Motor neuron (in vitro differentiated cells): ENCODE data around the gene STX4. TPM values are rescaled to one million over a fixed set of nuclear protein-coding genes. Genes with fewer than 3 reads are reported as not detected.
"Not testable (repeated sequence)": the region's sequence is repeated elsewhere in the genome, so short reads cannot be mapped to it uniquely, and the experiment has no call there.

Experiments
- ATAC-seq, 8 experiments: fragments of 200-7000 bp; cut with Tn5 transposase; replicated peaks in 6 of 8; 2 replicates each; pipeline ENCODE4 v1.8.0; 2021; ENCODE audit warnings: mild to moderate bottlenecking in 8 of 8, moderate library complexity in 8 of 8
- H3K27ac ChIP-seq, 2 donors: fragments of 250-450 bp; sonication (Bioruptor Pico); 2 replicates each; pipeline ENCODE4 v1.9.0; 2021; ENCODE audit warnings: antibody characterized with exemption in 2 of 2, mild to moderate bottlenecking in 2 of 2, moderate library complexity in 1 of 2
- H3K4me1 ChIP-seq, 2 donors: fragments of 250-450 bp; sonication (Bioruptor Pico); replicated peaks in 1 of 2; 2 replicates each; pipeline ENCODE4 v1.6.1; 2021; ENCODE audit warnings: antibody characterized with exemption in 2 of 2, mild to moderate bottlenecking in 2 of 2, moderate library complexity in 1 of 2
- H3K4me3 ChIP-seq, 5 donors: fragments of 250-450 bp; sonication (Bioruptor Pico); 2 replicates each; pipeline ENCODE4 v1.9.0; 2021; ENCODE audit warnings: antibody characterized with exemption in 5 of 5, mild to moderate bottlenecking in 5 of 5, moderate library complexity in 4 of 5
- whole genome bisulfite sequencing, 10 experiments: fragments of 450-650 bp; shearing (Covaris generic); methylation state at CpG; one replicate each; pipeline ENCODE4 v1.0.0; 2022; 5-methylcytosine and 5-hydroxymethylcytosine counted together
- in situ Hi-C, 9 experiments: fragments of 400-800 bp; cut with MboI; loops; one replicate each; pipeline ENCODE4 v1.15.0; 2021; ENCODE audit warnings: low sequenced_read_pairs in 9 of 9, low pct_unique_long_range_greater_than_20kb in 2 of 9; ENCODE audit not compliant: unreplicated experiment in 9 of 9
- total RNA-seq, 8 experiments: library from RNA; unstranded; fragments of 300-600 nt; gene quantifications; 2 replicates each; pipeline versions ENCODE4 v1.2.3 to v1.2.4, GENCODE V29; 2022

The STX4 gene
- total RNA-seq, 8 experiments from 2014 or later: 14.0 to 47.5 (median 24.3) TPM

DNA sequence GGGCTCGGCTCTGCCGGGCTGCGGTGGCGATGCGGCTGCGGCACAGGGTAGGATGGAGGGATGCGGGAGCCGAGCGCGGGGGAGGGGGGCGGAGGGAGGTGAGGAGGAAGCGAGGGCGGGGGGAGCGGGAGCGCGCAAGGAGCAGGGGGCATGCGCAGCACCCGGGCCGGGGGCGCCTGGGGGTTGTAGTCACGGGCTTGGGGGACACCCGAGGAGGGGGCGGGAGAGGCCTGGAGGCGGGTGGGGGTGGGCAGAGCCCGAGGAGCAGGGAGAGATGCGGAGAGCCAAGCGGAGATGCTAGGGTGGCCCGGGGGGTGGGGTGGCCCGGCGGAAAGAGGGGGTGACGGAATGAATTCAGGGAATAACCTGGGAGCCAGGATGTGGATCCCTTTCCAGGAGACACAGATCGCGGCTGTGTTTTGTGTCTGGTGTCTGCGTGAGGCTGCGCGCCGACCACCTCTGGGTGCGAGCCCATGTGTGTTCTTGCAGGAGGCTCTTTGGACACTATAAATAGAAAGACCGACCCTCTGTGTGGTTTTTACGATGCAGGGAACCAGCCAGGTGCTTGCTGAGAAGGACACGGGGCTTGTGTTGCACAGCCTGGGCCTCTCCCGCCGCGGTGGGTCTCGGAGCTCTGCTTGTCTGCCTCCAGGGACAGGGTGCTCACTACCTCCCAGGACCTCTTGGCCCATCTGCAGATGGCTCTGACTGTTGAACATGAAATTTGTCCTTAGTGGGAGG, 22.6 kb upstream of the STX4 start, which contains the start of gene STX1B:
Gene STX1B, minus strand, starts transcription at position 54 of the 741 bp plus-strand sequence. CDS start 242 bp downstream, outside the sequence.
- ATAC-seq: peak in 6 of 8 experiments; percentile 55 to 89 (median 83)
- H3K4me1 ChIP-seq: peaks cover 3 to 11% of the 10 kb centered on the region in 2 donors
- peak within 1 kb of the TSS; percentile 68 to 98 (median 91) for H3K4me3 ChIP-seq
- in situ Hi-C loops: loop anchor here in 1 of 9 experiments (25.0 kb wide), 1 partner anchor 427 kb away; the partner anchor contains the start of genes COX6A2 and ZNF843
- 20 to 35% methylated on average over 1 to 8 of the region's 45 CpGs; no CpG with 5 or more reads in 8 of the 10 experiments for WGBS, 10 experiments
- peak within 1 kb of the TSS; percentile 44 to 68 for H3K27ac ChIP-seq

DNA sequence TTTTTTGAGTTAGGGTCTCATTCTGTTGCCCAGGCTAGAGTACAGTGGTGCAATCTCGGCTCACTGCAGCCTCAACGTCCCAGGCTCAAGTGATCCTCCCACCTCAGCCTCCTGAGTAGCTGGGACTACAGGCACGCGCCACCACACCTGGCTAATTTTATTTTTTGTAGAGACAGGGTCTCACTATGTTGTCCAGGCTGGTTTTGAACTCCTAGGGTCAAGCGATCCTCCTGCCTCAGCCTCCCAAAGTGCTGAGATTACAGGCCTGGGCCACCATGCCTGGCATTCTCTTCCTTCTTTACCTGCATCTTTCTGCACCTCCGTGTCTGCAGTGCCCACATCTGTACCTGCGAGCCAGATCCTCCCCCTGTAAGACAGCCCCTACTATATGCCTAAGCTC, 21.5 kb upstream of the STX4 start:
- not testable (repeated sequence) for H3K4me3 ChIP-seq, ATAC-seq, H3K27ac ChIP-seq, H3K4me1 ChIP-seq
- WGBS, 10 experiments: 57 to 100% (median 78%) methylated on average over 1 to 4 of the region's 7 CpGs; no CpG with 5 or more reads in 3 of the 10 experiments
- in situ Hi-C loops: loop anchor here in 1 of 9 experiments (25.0 kb wide), 1 partner anchor 425 kb away; the partner anchor contains the start of genes COX6A2 and ZNF843

DNA sequence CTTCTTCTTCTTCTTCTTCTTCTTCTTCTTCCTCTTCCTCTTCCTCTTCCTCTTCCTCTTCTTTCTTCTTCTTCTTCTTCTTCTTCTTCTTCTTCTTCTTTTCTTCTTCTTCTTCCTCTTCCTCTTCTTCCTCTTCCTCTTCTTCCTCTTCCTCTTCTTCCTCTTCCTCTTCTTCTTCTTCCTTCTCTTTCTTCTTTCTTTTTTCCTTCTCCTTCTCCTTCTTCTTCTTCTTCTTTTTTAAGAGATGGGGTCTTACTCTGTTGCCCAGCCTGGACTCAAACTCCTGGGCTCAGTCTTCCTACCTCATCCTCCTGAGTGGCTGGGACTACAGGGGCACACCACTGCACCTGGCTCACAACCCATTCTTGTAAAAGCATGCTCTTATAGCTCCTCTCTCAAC, 20.1 kb upstream of the STX4 start:
- in situ Hi-C loops: loop anchor here in 1 of 9 experiments (25.0 kb wide), 1 partner anchor 424 kb away; the partner anchor contains the start of genes COX6A2 and ZNF843
- not testable (repeated sequence) for H3K4me1 ChIP-seq, H3K27ac ChIP-seq, ATAC-seq, H3K4me3 ChIP-seq

DNA sequence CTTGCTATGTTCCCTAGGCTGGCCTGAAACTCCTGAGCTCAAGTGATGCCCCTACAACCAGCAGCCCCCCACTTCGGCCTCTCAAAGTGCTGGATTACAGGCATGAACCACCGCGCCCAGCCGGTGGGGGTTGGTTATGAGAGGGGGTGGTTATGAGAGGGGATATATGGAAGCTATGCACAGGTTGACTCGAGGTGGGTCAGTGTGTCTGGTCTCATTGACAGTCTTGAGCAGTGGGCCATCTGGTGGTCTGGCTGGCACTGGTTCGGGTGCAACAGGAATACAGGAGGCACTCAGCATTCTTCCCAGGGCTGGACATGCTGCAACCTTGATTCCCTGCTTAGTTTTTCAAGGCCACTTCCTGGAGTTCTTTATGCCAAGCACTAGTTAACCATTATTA, 17.3 kb upstream of the STX4 start:
- Histone ChIP-seq H3K4me1 (peaks cover 0 to under 1% of the 10 kb centered on the region in 2 donors), H3K4me3 (no peak overlapping the region), H3K27ac (no peak overlapping the region)
- 0 to 75% (median 43%) methylated on average over 1 to 4 of the region's 6 CpGs; no CpG with 5 or more reads in 3 of the 10 experiments for whole genome bisulfite sequencing, 10 experiments
- ATAC-seq: no peak
- in situ Hi-C loops: loop anchor here in 1 of 9 experiments (25.0 kb wide), 1 partner anchor 421 kb away; the partner anchor contains the start of genes COX6A2 and ZNF843

DNA sequence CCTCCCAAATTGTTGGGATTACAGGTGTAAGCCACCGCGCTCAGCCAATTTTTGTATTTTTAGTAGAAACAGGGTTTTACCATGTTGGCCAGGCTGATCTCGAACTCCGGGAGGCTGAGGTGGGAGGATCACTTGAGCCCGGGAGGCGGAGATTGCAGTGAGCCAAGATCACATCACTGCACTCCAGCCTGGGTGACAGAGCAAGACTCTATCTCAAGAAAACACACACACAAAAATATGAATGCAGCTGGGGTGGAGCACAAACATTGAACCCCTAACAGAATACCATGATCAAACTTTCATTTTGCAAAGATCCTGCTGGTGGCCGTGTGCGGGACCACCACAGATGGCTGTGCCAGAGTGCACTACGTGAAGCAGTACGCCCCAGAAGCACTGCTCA, 15.6 kb upstream of the STX4 start:
- not testable (repeated sequence) for H3K4me1 ChIP-seq, ATAC-seq, H3K4me3 ChIP-seq, H3K27ac ChIP-seq
- WGBS, 10 experiments: 60 to 97% (median 84%) methylated on average over 1 to 9 of the region's 10 CpGs; no CpG with 5 or more reads in 2 of the 10 experiments
- in situ Hi-C loops: loop anchor here in 1 of 9 experiments (25.0 kb wide), 1 partner anchor 420 kb away; the partner anchor contains the start of genes COX6A2 and ZNF843

DNA sequence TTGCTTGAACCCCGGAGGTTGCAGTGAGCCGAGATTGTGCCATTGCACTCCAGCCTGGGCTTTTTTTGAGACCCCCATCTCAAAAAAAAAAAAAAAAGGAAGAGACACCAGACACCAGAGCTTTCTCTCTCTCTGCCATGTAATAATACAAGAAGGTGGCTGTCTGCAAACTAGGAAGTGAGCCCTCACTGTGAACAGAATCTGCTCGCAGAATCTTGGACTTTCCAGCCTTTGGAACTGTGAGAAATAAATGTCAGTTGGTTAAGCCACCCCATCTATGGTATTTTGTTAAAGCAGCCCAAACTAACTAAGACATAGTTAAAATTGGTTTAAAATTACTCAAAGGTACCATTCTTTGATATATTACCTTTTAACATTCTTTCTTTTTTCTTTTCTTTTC, 12.8 kb upstream of the STX4 start:
- in situ Hi-C loops: loop anchor here in 1 of 9 experiments (25.0 kb wide), 1 partner anchor 417 kb away; the partner anchor contains the start of genes COX6A2 and ZNF843
- no peaks in the 10 kb centered on the region for H3K4me1 ChIP-seq
- 57 to 100% (median 90%) methylated on average over 1 to 3 of the region's 3 CpGs; no CpG with 5 or more reads in 3 of the 10 experiments for WGBS, 10 experiments
- no peak overlapping the region for H3K27ac ChIP-seq
- H3K4me3 ChIP-seq: no peak overlapping the region
- ATAC-seq: no peak

DNA sequence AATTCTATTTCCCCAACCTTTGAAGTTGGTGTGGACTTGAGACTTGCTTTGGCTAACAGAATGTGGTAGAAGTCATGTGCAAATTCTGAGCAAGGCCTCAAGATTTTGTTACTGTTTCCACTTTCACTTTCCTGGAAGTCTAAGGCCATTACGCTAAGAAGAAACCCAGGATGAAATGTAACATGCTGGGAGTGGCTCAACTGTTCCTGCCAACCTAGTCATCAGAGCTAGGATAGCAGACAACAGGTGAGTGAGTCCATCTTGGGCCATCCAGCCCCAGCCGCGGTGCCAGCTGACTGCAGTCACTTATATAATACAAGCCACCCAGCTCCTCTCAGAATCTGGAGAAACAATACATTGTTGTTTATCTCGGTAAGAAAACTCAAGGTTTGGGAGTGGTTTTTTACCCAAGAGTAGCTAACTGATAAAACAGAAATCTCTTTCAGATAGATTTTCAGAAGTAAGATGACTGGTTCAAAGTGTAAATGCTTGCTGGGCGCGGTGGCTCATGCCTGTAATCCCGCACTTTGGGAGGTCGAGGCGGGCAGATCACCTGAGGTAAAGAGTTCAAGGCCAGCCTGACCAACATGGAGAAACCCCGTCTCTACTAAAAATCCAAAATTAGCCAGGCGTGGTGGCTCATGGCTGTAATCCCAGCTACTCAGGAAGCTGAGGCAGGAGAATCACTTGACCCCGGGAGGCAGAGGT, 10.7 kb upstream of the STX4 start:
- H3K4me1 ChIP-seq: no peaks in the 10 kb centered on the region
- ATAC-seq: peak in 1 of 8 experiments; percentile 61
- no peak overlapping the region for H3K4me3 ChIP-seq
- no peak overlapping the region for H3K27ac ChIP-seq
- in situ Hi-C loops: loop anchor here in 1 of 9 experiments (25.0 kb wide), 1 partner anchor 415 kb away; the partner anchor contains the start of genes COX6A2 and ZNF843
- WGBS, 10 experiments: 60 to 94% (median 82%) methylated on average over 1 to 9 of the region's 12 CpGs; no CpG with 5 or more reads in 2 of the 10 experiments

DNA sequence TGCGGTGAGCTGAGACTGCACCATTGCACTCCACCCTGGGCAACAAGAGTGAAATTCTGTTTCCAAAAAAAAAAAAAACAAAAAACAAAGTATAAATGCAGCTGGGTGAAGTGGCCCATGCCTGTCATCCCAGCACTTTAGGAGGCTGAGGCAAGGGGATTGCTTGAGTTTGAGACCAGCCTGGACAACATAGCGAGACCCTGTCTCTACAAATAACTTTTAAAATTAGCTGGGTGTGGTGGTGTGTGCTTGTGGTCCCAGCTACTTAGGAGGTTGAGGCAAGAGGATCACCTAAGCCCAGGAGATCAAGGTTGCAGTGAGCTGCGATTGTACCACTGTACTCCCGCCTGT, 10.1 kb upstream of the STX4 start:
- no peak overlapping the region for H3K4me3 ChIP-seq
- 70 to 100% (median 100%) methylated on average over 1 to 4 of the region's 4 CpGs; no CpG with 5 or more reads in 1 of the 10 experiments for WGBS, 10 experiments
- no peaks in the 10 kb centered on the region for H3K4me1 ChIP-seq
- H3K27ac ChIP-seq: no peak overlapping the region
- in situ Hi-C loops: loop anchor here in 1 of 9 experiments (25.0 kb wide), 1 partner anchor 414 kb away; the partner anchor contains the start of genes COX6A2 and ZNF843
- no peak for ATAC-seq

DNA sequence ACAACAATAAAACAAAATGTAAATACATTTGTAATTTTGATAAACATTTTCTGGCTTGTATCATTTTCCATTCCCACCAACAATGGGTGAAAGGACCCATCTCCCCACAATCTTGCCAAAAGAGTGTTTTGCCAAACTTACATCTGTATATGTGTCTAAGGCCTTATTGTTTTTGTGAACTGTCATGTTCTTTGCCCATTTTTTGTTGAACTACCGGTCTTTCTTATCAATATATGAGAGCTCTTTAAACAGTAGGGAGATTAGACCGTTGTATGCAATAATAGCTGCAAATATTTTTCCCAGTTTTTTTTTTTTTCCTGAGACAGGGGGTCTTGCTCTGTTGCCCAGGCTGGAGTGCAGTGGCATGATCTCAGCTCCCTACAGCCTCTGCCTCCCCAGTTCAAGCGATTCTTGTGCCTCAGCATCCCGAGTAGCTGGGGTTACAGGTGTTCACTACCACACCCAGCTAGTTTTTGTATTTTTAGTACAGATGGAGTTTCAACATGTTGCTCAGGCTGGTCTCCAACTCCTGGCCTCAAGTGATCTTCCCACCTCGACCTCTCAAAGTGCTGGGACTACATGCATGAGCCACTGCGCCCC, 9.6 kb upstream of the STX4 start:
- no peak overlapping the region for H3K27ac ChIP-seq
- WGBS, 10 experiments: 59 to 98% (median 69%) methylated on average over 2 to 6 of the region's 6 CpGs
- ATAC-seq: no peak
- H3K4me1 ChIP-seq: no peaks in the 10 kb centered on the region
- in situ Hi-C loops: loop anchor here in 1 of 9 experiments (25.0 kb wide), 1 partner anchor 414 kb away; the partner anchor contains the start of genes COX6A2 and ZNF843
- H3K4me3 ChIP-seq: no peak overlapping the region

DNA sequence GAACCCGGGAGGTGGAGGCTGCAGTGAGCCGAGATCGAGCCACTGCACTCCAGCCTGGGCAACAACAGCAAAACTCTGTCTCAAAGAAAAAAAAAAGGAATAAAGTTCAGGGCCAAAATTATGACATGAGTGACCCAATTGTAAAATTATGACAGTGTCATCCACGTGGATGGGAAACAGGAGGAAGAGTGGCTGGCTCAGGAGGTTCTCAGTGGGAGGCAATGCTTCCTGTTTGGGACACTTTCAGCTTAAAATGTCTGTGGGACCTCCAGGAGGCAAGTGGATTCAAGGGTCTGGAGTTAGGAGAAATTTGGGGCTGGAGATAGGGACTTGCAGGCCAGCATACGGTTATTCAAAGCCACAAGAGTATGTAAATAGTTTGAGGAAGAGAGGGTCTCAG, 8.0 kb upstream of the STX4 start:
- 33 to 100% (median 65%) methylated on average over 1 to 3 of the region's 5 CpGs; no CpG with 5 or more reads in 2 of the 10 experiments for WGBS, 10 experiments
- ATAC-seq: no peak
- no peak overlapping the region for H3K27ac ChIP-seq
- H3K4me3 ChIP-seq: no peak overlapping the region
- in situ Hi-C loops: no loop called here
- H3K4me1 ChIP-seq: no peaks in the 10 kb centered on the region

DNA sequence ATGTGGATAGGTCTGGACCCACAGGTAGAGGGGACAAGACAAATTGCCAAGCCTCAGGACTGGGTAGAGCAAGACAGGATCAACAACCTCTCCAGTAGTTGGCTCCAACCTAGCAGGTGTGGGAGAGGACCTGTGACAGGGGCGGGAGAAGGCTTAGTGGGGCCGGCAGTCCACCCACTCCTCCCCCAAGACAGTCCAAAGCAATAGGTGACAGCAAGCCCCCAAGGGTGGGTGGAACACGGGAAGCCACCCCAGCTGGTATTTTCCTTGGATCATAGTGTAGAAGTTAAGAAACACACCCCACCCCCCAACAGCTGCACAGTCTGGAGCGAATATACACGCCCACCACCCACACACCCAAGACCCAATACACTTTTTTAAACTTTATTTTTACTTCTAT, 4.1 kb upstream of the STX4 start:
- in situ Hi-C loops: no loop called here
- peaks cover 4 to 7% of the 10 kb centered on the region in 2 donors for H3K4me1 ChIP-seq
- 72 to 100% (median 97%) methylated on average over 1 to 4 of the region's 5 CpGs; no CpG with 5 or more reads in 4 of the 10 experiments for WGBS, 10 experiments
- no peak overlapping the region for H3K4me3 ChIP-seq
- no peak overlapping the region for H3K27ac ChIP-seq
- no peak for ATAC-seq

DNA sequence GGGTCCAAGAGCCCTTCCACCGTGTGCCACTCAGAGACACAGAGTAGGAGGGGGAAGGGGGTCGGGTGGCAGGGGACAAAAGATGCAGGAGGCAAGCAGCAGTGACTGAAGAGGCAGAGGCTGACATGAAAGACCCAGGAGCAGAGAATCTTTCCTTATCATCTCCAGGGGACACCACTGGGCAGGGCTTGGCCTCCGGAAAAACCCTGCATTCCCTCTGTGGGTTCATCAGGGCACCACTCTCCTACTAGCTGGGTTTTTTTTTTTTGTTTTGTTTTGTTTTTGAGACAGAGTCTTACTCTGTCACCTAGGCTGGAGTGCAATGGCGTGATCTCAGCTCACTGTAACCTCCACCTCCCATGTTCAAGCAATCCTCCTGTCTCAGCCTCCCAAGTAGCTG, 2.1 kb upstream of the STX4 start:
- peaks cover 4 to 9% of the 10 kb centered on the region in 2 donors for H3K4me1 ChIP-seq
- no peak for ATAC-seq
- H3K4me3 ChIP-seq: no peak overlapping the region
- in situ Hi-C loops: no loop called here
- 33 to 80% methylated on average over 1 to 2 of the region's 4 CpGs; no CpG with 5 or more reads in 8 of the 10 experiments for WGBS, 10 experiments
- H3K27ac ChIP-seq: peak overlapping the region in 1 of 2 donors; percentile 95
